Right lobe of liver (tissue), 4 donors: ENCODE data around the gene MME.

ENCODE experiments used
- CTCF ChIP-seq, 4 donors: fragments of 200-600 bp in 3 of 4; fragments of 450-650 bp in 1 of 4; IDR thresholded peaks; one replicate each; pipeline versions ENCODE4 v1.5.1 to v1.8.0; 2016 to 2022; ENCODE audit warnings: antibody characterized with exemption in 4 of 4, mild to moderate bottlenecking in 2 of 4
- POLR2A ChIP-seq: fragments of 450-650 bp; IDR thresholded peaks from one replicate; pipeline ENCODE4 v1.6.1; 2017; ENCODE audit warnings: antibody characterized with exemption, mild to moderate bottlenecking
- donor health status: DM: no; HTN: no; CAD: no.
- donor health status: DM: no; HTN: no; CAD: no.
- donor health status: DM: no; HTN: yes; CAD: no.

GRCh38 chr3:155228676-155229075 is 148.6 kb downstream of the MME start:
- no peak for TF ChIP-seq CTCF (IDR thresholded peaks at IDR 0.05)
- TF ChIP-seq POLR2A: no peak
